ENCODE results near the gene YDJC.
"Not testable (repeated sequence)": the region's sequence is repeated elsewhere in the genome, so short reads cannot be mapped to it uniquely, and the experiment has no call there.

The YDJC gene

GRCh38 chr22:21609556-21610157 lies 20.2 kb downstream of the YDJC start:
- DNase-seq (ENCODE audit: low read depth in 2 of 2): not testable (repeated sequence)

GRCh38 chr22:21606775-21607174 lies 23.0 kb downstream of the YDJC start:
- DNase-seq (ENCODE audit: low read depth in 2 of 2): no peak

GRCh38 chr22:21605887-21606564 lies 23.8 kb downstream of the YDJC start:
- no peak for DNase-seq (ENCODE audit: low read depth in 2 of 2)

- DNase-seq (ENCODE audit: low read depth in 2 of 2): no peak
Measured at GRCh38 chr22:21603973-21604372, 25.8 kb downstream of the YDJC start.

- no peak for DNase-seq (ENCODE audit: low read depth in 2 of 2)
Measured at GRCh38 chr22:21602579-21602978, 27.2 kb downstream of the YDJC start.

- DNase-seq (ENCODE audit: low read depth in 2 of 2): no peak
Measured at GRCh38 chr22:21599053-21599893, 30.5 kb downstream of the YDJC start.

- DNase-seq (ENCODE audit: low read depth in 2 of 2): no peak
Measured at GRCh38 chr22:21598302-21598701, 31.5 kb downstream of the YDJC start.

- not testable (repeated sequence) for DNase-seq (ENCODE audit: low read depth in 2 of 2)
Measured at GRCh38 chr22:21596356-21597135, 33.3 kb downstream of the YDJC start.

GRCh38 chr22:21594865-21595452 lies 34.9 kb downstream of the YDJC start:
- DNase-seq (ENCODE audit: low read depth in 2 of 2): no peak

GRCh38 chr22:21593406-21594232 lies 36.2 kb downstream of the YDJC start:
- DNase-seq (ENCODE audit: low read depth in 2 of 2): no peak

- no peak for DNase-seq (ENCODE audit: low read depth in 2 of 2)
Measured at GRCh38 chr22:21592422-21592821, 37.4 kb downstream of the YDJC start.

- DNase-seq (ENCODE audit: low read depth in 2 of 2): no peak
Measured at GRCh38 chr22:21591695-21592094, 38.1 kb downstream of the YDJC start.

- no peak for DNase-seq (ENCODE audit: low read depth in 2 of 2)
Measured at GRCh38 chr22:21590809-21591641, 38.8 kb downstream of the YDJC start.

- DNase-seq (ENCODE audit: low read depth in 2 of 2): no peak
Measured at GRCh38 chr22:21589396-21589795, 40.4 kb downstream of the YDJC start.

- DNase-seq (ENCODE audit: low read depth in 2 of 2): peak; percentile 35 to 38
Measured at GRCh38 chr22:21587803-21588611, 41.8 kb downstream of the YDJC start.

GRCh38 chr22:21585389-21585788 lies 44.4 kb downstream of the YDJC start:
- DNase-seq (ENCODE audit: low read depth in 2 of 2): no peak

GRCh38 chr22:21582801-21583740 lies 46.8 kb downstream of the YDJC start:
- no peak for DNase-seq (ENCODE audit: low read depth in 2 of 2)

All from activated CD4-positive, alpha-beta T cell treated with anti-CD3 and anti-CD28 coated beads for 24 hours (primary cell).